HCT116 (cell line): ENCODE measurements around the gene NRP1. TPM values are rescaled to one million over a fixed set of nuclear protein-coding genes. Genes with fewer than 3 reads are reported as not detected.

ENCODE experiments used
- ATAC-seq: fragments of 200-7000 bp; cut with Tn5 transposase; 2 replicates; pipeline ENCODE4 v1.9.1; 2020; ENCODE audit warnings: mild to moderate bottlenecking, moderate library complexity
- BruUV-seq: library from RNA; stranded (reverse); fragments of 400-500 nt; replicated peaks from 2 replicates; lab custom pipeline; 2021; lab: Mats Ljungman, UMichigan
- CTCF ChIA-PET: fragments of 300-600 bp; sonication (Branson Sonifier 250); formaldehyde crosslinking; loops from one replicate; lab custom pipeline; 2021; ENCODE audit warnings: antibody characterized with exemption; lab: Charles Lee
- POLR2A ChIA-PET: fragments of 300-600, 350-600 bp; sonication (Branson Sonifier 250); formaldehyde crosslinking; loops from one replicate; lab custom pipeline; 2021; ENCODE audit warnings: antibody characterized with exemption; lab: Charles Lee
- RAD21 ChIA-PET, 2 experiments: fragments of 300-600 bp; sonication (Branson Sonifier 250); formaldehyde crosslinking; loops; one replicate each; lab custom pipeline; 2023; ENCODE audit warnings: low total read pairs in 2 of 2; ENCODE audit not compliant: uncharacterized antibody in 2 of 2, unreplicated experiment in 2 of 2, low non-redundant PET in 1 of 2; lab: Charles Lee
- DNase-seq: peaks from one replicate; pipeline ENCODE4 v3.0.0-alpha.2; 2010; ENCODE audit warnings: low read depth, low spot score
- H2AFZ ChIP-seq: fragments of 200-600 bp; shearing (Covaris generic), sonication (generic); 2 replicates; pipeline ENCODE4 v1.6.1; 2017; ENCODE audit warnings: low read depth, mixed run types, mixed read lengths, antibody characterized with exemption, low read length; ENCODE audit not compliant: poor library complexity, severe bottlenecking
- H3K27ac ChIP-seq: 2 replicates; pipeline ENCODE4 v1.5.1; 2012; ENCODE audit warnings: low read depth, low read length
- H3K27me3 ChIP-seq: fragments of 200-600 bp; sonication (generic); 2 replicates; pipeline ENCODE4 v1.6.1; 2016; ENCODE audit warnings: mixed run types, low read length, mixed read lengths; ENCODE audit not compliant: insufficient read depth
- H3K36me3 ChIP-seq, 2 experiments: fragments of 200-500 bp in 1 of 2; fragments of 200-600 bp in 1 of 2; sonication (Bioruptor generic) in 1 of 2; sonication (generic) in 1 of 2; 2 replicates each; pipeline versions ENCODE4 v1.5.1 to v1.6.1; 2014 to 2016; ENCODE audit warnings: low read length in 2 of 2, inconsistent platforms in 1 of 2, mixed read lengths in 1 of 2, mixed run types in 1 of 2; ENCODE audit not compliant: insufficient read depth in 2 of 2, control insufficient read depth in 1 of 2
- H3K4me1 ChIP-seq, 2 experiments: fragments of 200-600 bp in 1 of 2; sonication (generic) in 1 of 2; 2 replicates each; pipeline versions ENCODE4 v1.5.1 to v1.6.1; 2012 to 2017; ENCODE audit warnings: low read length in 2 of 2, inconsistent platforms in 1 of 2, mild to moderate bottlenecking in 1 of 2, mixed read lengths in 1 of 2, mixed run types in 1 of 2, moderate library complexity in 1 of 2; ENCODE audit not compliant: insufficient read depth in 2 of 2, control insufficient read depth in 1 of 2
- H3K4me2 ChIP-seq: fragments of 200-600 bp; sonication (generic); 2 replicates; pipeline ENCODE4 v1.6.1; 2017; ENCODE audit warnings: mixed run types, low read length, mixed read lengths
- H3K4me3 ChIP-seq, 2 experiments: fragments of 200-600 bp in 1 of 2; sonication (generic) in 1 of 2; replicated peaks in 1 of 2; 2 replicates each; pipeline ENCODE4 v1.5.1; 2011 to 2016; ENCODE audit warnings: low read length in 2 of 2, control low read depth in 1 of 2, low read depth in 1 of 2, mild to moderate bottlenecking in 1 of 2, mixed read lengths in 1 of 2, mixed run types in 1 of 2
- H3K79me2 ChIP-seq: fragments of 200-600 bp; sonication (generic); 2 replicates; pipeline ENCODE4 v1.6.1; 2017; ENCODE audit warnings: mild to moderate bottlenecking, mixed run types, low read length, moderate library complexity, mixed read lengths; ENCODE audit not compliant: insufficient read depth
- H3K9ac ChIP-seq: fragments of 200-600 bp; sonication (generic); 2 replicates; pipeline ENCODE4 v1.6.1; 2016; ENCODE audit warnings: low read length, mixed read lengths
- H3K9me2 ChIP-seq: fragments of 200-600 bp; sonication (generic), shearing (Covaris generic); 2 replicates; pipeline ENCODE4 v1.6.1; 2017; ENCODE audit warnings: mixed run types, mild to moderate bottlenecking, moderate library complexity; ENCODE audit not compliant: insufficient read depth
- H3K9me3 ChIP-seq, 2 experiments: fragments of 200-500 bp in 1 of 2; fragments of 200-600 bp in 1 of 2; sonication (Bioruptor generic) in 1 of 2; sonication (generic) in 1 of 2; 2 replicates each; pipeline ENCODE4 v1.6.1; 2014 to 2017; ENCODE audit warnings: low read length in 2 of 2, mixed read lengths in 2 of 2, inconsistent platforms in 1 of 2, low read depth in 1 of 2, mild to moderate bottlenecking in 1 of 2, mixed run types in 1 of 2, moderate library complexity in 1 of 2; ENCODE audit not compliant: control insufficient read depth in 1 of 2, insufficient read depth in 1 of 2
- H4K20me1 ChIP-seq: fragments of 200-600 bp; sonication (generic), shearing (Covaris generic); 2 replicates; pipeline ENCODE4 v1.6.1; 2017; ENCODE audit warnings: mixed run types, mild to moderate bottlenecking, moderate library complexity; ENCODE audit not compliant: insufficient read depth
- CBX3 ChIP-seq: IDR thresholded peaks from 2 replicates; pipeline ENCODE4 v1.6.1; 2012; ENCODE audit warnings: low read depth
- CEBPB ChIP-seq: IDR thresholded peaks from 2 replicates; pipeline ENCODE4 v1.6.1; 2012; ENCODE audit warnings: low read depth
- EGR1 ChIP-seq: IDR thresholded peaks from 2 replicates; pipeline ENCODE4 v1.6.1; 2012; ENCODE audit warnings: low read depth
- ELF1 ChIP-seq: IDR thresholded peaks from 2 replicates; pipeline ENCODE4 v1.6.1; 2012; ENCODE audit warnings: low read depth, borderline replicate concordance
- EZH2 ChIP-seq: fragments of 200-600 bp; sonication (generic); IDR thresholded peaks from 2 replicates; pipeline ENCODE4 v1.6.1; 2017; ENCODE audit warnings: antibody characterized with exemption, mixed run types
- EZH2phosphoT487 ChIP-seq: fragments of 200-600 bp; IDR thresholded peaks from 2 replicates; pipeline ENCODE4 v1.6.1; 2018; ENCODE audit warnings: antibody characterized with exemption, borderline replicate concordance
- FOSL1 ChIP-seq: IDR thresholded peaks from 2 replicates; pipeline ENCODE4 v1.6.1; 2012; ENCODE audit warnings: low read depth
- JUND ChIP-seq: IDR thresholded peaks from 2 replicates; pipeline ENCODE4 v1.6.1; 2012
- POLR2A ChIP-seq: IDR thresholded peaks from 2 replicates; pipeline ENCODE4 v1.7.0; 2011; ENCODE audit warnings: borderline replicate concordance; ENCODE audit not compliant: insufficient read depth, insufficient read length; ENCODE audit errors: extremely low read depth
- POLR2AphosphoS5 ChIP-seq: IDR thresholded peaks from 2 replicates; pipeline ENCODE4 v1.6.1; 2011; ENCODE audit warnings: mild to moderate bottlenecking, low read depth, low read length, moderate library complexity
- RAD21 ChIP-seq: IDR thresholded peaks from 2 replicates; pipeline ENCODE4 v1.6.1; 2012; ENCODE audit warnings: low read depth, mild to moderate bottlenecking
- SP1 ChIP-seq: IDR thresholded peaks from 2 replicates; pipeline ENCODE4 v1.6.1; 2012; ENCODE audit warnings: low read depth
- SRF ChIP-seq: IDR thresholded peaks from 2 replicates; pipeline ENCODE4 v1.6.1; 2012; ENCODE audit warnings: low read depth
- TCF7L2 ChIP-seq: IDR thresholded peaks from 2 replicates; pipeline ENCODE4 v1.7.0; 2011; ENCODE audit warnings: borderline replicate concordance, inconsistent platforms; ENCODE audit not compliant: insufficient read depth, insufficient read length; ENCODE audit errors: extremely low read depth
- ZFX ChIP-seq: fragments of 450-650 bp; IDR thresholded peaks from 2 replicates; pipeline ENCODE4 v1.6.1; 2017
- ZNF274 ChIP-seq: fragments of 200-500 bp; sonication (Bioruptor generic); IDR thresholded peaks from 2 replicates; pipeline ENCODE4 v1.6.1; 2014; ENCODE audit warnings: mild to moderate bottlenecking, low read depth, low read length, inconsistent platforms
- intact Hi-C: fragments of 100-400 bp; cut with micrococcal nuclease; formaldehyde crosslinking; loops from 2 replicates; pipeline ENCODE4 v1.10.0; 2022
- total RNA-seq: library from RNA; stranded (reverse); gene quantifications from one replicate; pipeline ENCODE4 v1.2.1, GENCODE V29; 2021; ENCODE audit not compliant: unreplicated experiment
- TF ChIP-seq, protein P1 (sequence below): IDR thresholded peaks from 2 replicates; pipeline ENCODE4 v1.6.1; 2011; ENCODE audit warnings: mild to moderate bottlenecking, low read length, moderate library complexity; ENCODE audit not compliant: insufficient replicate concordance; ENCODE audit errors: extremely low read depth
- TF ChIP-seq, protein P2 (sequence below): IDR thresholded peaks from 2 replicates; pipeline ENCODE4 v1.6.1; 2012; ENCODE audit warnings: low read depth
- TF ChIP-seq, protein P3 (sequence below): IDR thresholded peaks from 2 replicates; pipeline ENCODE4 v1.6.1; 2012
- TF ChIP-seq, protein P4 (sequence below): IDR thresholded peaks from 2 replicates; pipeline ENCODE4 v1.6.1; 2012

Gene NRP1
- total RNA-seq, 1 experiment from 2014 or later, result 3.8 TPM

DNA sequence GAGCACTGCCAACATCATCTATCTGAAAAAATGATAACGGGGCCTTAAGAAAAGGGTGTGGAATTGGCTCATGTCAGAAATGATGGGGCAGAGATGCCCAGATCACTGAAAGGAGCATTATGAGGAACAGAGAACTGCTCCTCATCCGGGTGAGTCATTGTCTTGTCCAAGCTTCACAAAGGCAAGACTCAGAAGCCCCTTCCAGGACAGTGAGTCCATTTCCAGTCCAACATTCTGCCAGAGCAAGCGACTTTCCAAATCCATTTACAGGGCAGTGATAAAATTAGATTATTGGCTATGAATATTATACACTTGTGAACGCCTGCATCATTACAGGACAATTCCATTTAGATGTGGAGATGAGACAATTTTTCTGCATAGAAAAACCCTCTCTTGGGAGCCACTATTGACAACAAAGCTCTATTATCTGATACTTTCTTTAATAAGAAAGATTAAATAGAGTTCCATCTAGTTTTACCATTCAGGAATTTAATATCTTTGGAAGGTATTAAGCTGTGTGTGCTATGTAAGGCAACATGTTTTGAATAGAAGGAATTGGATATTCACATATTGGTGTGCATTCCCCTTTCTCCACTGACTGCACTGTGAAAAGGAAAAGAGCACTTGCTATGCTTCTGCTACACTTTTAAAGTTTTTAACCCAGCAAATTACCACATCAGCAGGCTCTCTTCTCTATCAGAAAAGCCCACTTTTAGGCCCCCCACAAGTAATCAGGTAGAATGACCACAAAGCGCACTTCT, 159.6 kb downstream of the NRP1 start:
- no peaks in the 10 kb centered on the region for H3K9me2 ChIP-seq
- no peaks in the 10 kb centered on the region for H3K27me3 ChIP-seq
- BruUV-seq, result no TSS peak
- H3K9ac ChIP-seq, result no peak overlapping the region
- no peaks in the 10 kb centered on the region for H4K20me1 ChIP-seq
- no peak overlapping the region for H3K4me3 ChIP-seq
- no peak for DNase-seq
- no peaks in the 10 kb centered on the region for H3K9me3 ChIP-seq
- H2AFZ ChIP-seq, result no peak overlapping the region
- H3K36me3 ChIP-seq, result no peaks in the 10 kb centered on the region
- no peak for ATAC-seq
- TF ChIP-seq RAD21, result no peak
- no peak for TF ChIP-seq ZFX
- TF ChIP-seq CBX3, result no peak
- TF ChIP-seq SRF, result no peak
- TF ChIP-seq SP1, result no peak
- no peak for TF ChIP-seq POLR2AphosphoS5
- no peak for TF ChIP-seq EZH2
- no peak for TF ChIP-seq ZNF274
- TF ChIP-seq TCF7L2, result no peak
- TF ChIP-seq, protein P1, sequence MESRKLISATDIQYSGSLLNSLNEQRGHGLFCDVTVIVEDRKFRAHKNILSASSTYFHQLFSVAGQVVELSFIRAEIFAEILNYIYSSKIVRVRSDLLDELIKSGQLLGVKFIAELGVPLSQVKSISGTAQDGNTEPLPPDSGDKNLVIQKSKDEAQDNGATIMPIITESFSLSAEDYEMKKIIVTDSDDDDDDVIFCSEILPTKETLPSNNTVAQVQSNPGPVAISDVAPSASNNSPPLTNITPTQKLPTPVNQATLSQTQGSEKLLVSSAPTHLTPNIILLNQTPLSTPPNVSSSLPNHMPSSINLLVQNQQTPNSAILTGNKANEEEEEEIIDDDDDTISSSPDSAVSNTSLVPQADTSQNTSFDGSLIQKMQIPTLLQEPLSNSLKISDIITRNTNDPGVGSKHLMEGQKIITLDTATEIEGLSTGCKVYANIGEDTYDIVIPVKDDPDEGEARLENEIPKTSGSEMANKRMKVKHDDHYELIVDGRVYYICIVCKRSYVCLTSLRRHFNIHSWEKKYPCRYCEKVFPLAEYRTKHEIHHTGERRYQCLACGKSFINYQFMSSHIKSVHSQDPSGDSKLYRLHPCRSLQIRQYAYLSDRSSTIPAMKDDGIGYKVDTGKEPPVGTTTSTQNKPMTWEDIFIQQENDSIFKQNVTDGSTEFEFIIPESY, result no peak
- no peak for TF ChIP-seq JUND
- TF ChIP-seq, protein P2, sequence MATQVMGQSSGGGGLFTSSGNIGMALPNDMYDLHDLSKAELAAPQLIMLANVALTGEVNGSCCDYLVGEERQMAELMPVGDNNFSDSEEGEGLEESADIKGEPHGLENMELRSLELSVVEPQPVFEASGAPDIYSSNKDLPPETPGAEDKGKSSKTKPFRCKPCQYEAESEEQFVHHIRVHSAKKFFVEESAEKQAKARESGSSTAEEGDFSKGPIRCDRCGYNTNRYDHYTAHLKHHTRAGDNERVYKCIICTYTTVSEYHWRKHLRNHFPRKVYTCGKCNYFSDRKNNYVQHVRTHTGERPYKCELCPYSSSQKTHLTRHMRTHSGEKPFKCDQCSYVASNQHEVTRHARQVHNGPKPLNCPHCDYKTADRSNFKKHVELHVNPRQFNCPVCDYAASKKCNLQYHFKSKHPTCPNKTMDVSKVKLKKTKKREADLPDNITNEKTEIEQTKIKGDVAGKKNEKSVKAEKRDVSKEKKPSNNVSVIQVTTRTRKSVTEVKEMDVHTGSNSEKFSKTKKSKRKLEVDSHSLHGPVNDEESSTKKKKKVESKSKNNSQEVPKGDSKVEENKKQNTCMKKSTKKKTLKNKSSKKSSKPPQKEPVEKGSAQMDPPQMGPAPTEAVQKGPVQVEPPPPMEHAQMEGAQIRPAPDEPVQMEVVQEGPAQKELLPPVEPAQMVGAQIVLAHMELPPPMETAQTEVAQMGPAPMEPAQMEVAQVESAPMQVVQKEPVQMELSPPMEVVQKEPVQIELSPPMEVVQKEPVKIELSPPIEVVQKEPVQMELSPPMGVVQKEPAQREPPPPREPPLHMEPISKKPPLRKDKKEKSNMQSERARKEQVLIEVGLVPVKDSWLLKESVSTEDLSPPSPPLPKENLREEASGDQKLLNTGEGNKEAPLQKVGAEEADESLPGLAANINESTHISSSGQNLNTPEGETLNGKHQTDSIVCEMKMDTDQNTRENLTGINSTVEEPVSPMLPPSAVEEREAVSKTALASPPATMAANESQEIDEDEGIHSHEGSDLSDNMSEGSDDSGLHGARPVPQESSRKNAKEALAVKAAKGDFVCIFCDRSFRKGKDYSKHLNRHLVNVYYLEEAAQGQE, result no peak
- TF ChIP-seq FOSL1, result no peak
- TF ChIP-seq POLR2A, result no peak
- no peak for TF ChIP-seq EZH2phosphoT487
- no peak for TF ChIP-seq CEBPB
- TF ChIP-seq, protein P3, sequence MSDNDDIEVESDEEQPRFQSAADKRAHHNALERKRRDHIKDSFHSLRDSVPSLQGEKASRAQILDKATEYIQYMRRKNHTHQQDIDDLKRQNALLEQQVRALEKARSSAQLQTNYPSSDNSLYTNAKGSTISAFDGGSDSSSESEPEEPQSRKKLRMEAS, result no peak
- TF ChIP-seq ELF1, result no peak
- no peak for TF ChIP-seq EGR1
- TF ChIP-seq, protein P4, sequence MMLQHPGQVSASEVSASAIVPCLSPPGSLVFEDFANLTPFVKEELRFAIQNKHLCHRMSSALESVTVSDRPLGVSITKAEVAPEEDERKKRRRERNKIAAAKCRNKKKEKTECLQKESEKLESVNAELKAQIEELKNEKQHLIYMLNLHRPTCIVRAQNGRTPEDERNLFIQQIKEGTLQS, result no peak
- no peaks in the 10 kb centered on the region for H3K4me1 ChIP-seq
- POLR2A ChIA-PET, result no interaction called here
- no peaks in the 10 kb centered on the region for H3K79me2 ChIP-seq
- RAD21 ChIA-PET, result no interaction called here
- intact Hi-C loops, result no loop called here
- H3K4me2 ChIP-seq, result no peak overlapping the region
- no peak overlapping the region for H3K27ac ChIP-seq
- CTCF ChIA-PET, result no interaction called here
